MCF 10A (cell line): Measurements from ENCODE around the gene SFRP5. TPM values are rescaled to one million over a fixed set of nuclear protein-coding genes. Genes with fewer than 3 reads are reported as not detected.

Experiments
- BruUV-seq: library from RNA; stranded (reverse); fragments of 400-500 nt; replicated peaks from 2 replicates; lab custom pipeline; 2021; lab: Mats Ljungman, UMichigan
- CTCF ChIA-PET: fragments of 300-600 bp; sonication (Branson Sonifier 250); formaldehyde crosslinking; extraction: SDS; loops from one replicate; lab custom pipeline; 2021; ENCODE audit warnings: antibody characterized with exemption, inconsistent platforms; lab: Yijun Ruan, JAX
- POLR2A ChIA-PET: fragments of 300-600, 350-650 bp; sonication (Branson Sonifier 250); formaldehyde crosslinking; extraction: SDS; loops from one replicate; lab custom pipeline; 2020; ENCODE audit warnings: antibody characterized with exemption, inconsistent platforms; lab: Yijun Ruan, JAX
- DNase-seq: peaks from one replicate; pipeline ENCODE4 v3.0.0-alpha.2; 2018; ENCODE audit not compliant: unreplicated experiment
- H3K27ac Mint-ChIP-seq: one replicate; pipeline ENCODE4 v1.8.0; 2022; ENCODE audit warnings: mild to moderate bottlenecking, low read depth, mixed read lengths; ENCODE audit not compliant: unreplicated experiment
- H3K27me3 Mint-ChIP-seq: one replicate; pipeline ENCODE4 v1.8.0; 2022; ENCODE audit warnings: mixed read lengths; ENCODE audit not compliant: insufficient read depth, unreplicated experiment
- H3K36me3 Mint-ChIP-seq: one replicate; pipeline ENCODE4 v1.8.0; 2022; ENCODE audit warnings: mild to moderate bottlenecking, moderate library complexity, mixed read lengths; ENCODE audit not compliant: insufficient read depth, unreplicated experiment
- H3K4me1 Mint-ChIP-seq: one replicate; pipeline ENCODE4 v1.8.0; 2022; ENCODE audit warnings: mixed read lengths; ENCODE audit not compliant: insufficient read depth, unreplicated experiment
- H3K4me3 Mint-ChIP-seq: one replicate; pipeline ENCODE4 v1.8.0; 2022; ENCODE audit warnings: mild to moderate bottlenecking, moderate library complexity, mixed read lengths; ENCODE audit not compliant: unreplicated experiment
- H3K9me3 Mint-ChIP-seq: one replicate; pipeline ENCODE4 v1.8.0; 2022; ENCODE audit warnings: mixed read lengths; ENCODE audit not compliant: unreplicated experiment
- intact Hi-C: fragments of 100-400 bp; cut with micrococcal nuclease; formaldehyde crosslinking; loops from 2 replicates; pipeline ENCODE4 v1.14.1; 2022
- total RNA-seq: library from RNA; stranded (reverse); gene quantifications from 2 replicates; pipeline ENCODE4 v1.2.3, GENCODE V29; 2022
- TF ChIP-seq, protein P1 (sequence below): fragments of 200-600 bp; IDR thresholded peaks from one replicate; pipeline ENCODE4 v1.8.0; 2022; ENCODE audit warnings: antibody characterized with exemption, mild to moderate bottlenecking; ENCODE audit not compliant: unreplicated experiment

The SFRP5 gene
- total RNA-seq, 1 experiment from 2014 or later: not detected

DNA sequence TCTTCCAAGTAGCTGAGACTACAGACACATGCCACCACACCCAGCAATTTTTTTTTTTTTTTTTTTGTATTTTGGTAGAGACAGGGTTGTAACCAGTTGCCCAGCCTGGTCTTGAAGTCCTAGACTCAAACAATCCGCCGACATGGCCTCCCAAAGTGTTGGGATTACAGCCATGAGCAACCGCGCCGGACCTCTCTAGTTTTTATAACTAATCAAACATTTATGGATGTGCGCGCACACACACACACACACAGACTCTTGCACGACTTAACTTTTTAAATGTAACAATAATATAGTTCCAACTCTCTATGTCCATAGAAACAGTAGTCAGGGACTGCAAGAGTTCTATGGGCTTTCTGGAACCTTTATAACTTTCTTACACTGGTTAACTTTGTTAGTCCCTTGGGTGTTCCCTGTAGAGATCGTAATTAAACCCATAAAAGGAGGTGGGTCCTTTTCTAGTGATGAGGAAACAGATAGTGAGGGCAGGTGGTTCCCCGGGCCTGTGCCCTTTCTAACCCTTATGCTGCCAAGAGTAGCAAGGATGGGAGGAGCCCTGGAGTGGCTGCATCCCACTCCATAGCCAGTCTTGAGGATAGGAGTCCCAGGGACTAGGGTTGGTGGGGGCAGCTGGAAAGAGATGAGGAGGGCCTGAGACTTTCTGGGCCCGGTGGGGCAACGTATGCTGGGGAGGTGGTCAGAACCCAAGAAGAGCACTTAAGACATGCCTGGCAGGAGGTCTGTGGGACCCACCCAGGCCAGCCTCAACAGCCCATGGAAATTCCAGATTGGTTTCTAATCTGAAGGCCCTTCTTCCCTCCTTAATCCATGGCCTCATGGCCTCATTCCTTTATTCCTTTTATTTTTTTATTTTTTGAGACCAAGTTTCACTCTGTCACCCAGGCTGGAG is 49.7 kb downstream of the SFRP5 start:
- ChIA-PET CTCF (interaction anchor here (1.1 to 15.8 kb wide), 4 partner anchors 11 to 36 kb away, joined by 4 to 847 read pairs (median 8); partner anchors contain the start of genes AVPI1 and MARVELD1), POLR2A (interaction anchor here (0.6 to 15.6 kb wide), 6 partner anchors 7 to 75 kb away, joined by 3 to 539 read pairs (median 136); partner anchors contain the start of genes AVPI1, MARVELD1 and ZFYVE27)
- H3K4me3 Mint-ChIP-seq: no peak overlapping the region
- intact Hi-C loops: no loop called here
- peak overlapping the region; percentile 49 for H3K27ac Mint-ChIP-seq
- no peak for DNase-seq
- TF ChIP-seq, protein P1, sequence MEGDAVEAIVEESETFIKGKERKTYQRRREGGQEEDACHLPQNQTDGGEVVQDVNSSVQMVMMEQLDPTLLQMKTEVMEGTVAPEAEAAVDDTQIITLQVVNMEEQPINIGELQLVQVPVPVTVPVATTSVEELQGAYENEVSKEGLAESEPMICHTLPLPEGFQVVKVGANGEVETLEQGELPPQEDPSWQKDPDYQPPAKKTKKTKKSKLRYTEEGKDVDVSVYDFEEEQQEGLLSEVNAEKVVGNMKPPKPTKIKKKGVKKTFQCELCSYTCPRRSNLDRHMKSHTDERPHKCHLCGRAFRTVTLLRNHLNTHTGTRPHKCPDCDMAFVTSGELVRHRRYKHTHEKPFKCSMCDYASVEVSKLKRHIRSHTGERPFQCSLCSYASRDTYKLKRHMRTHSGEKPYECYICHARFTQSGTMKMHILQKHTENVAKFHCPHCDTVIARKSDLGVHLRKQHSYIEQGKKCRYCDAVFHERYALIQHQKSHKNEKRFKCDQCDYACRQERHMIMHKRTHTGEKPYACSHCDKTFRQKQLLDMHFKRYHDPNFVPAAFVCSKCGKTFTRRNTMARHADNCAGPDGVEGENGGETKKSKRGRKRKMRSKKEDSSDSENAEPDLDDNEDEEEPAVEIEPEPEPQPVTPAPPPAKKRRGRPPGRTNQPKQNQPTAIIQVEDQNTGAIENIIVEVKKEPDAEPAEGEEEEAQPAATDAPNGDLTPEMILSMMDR: no peak
- no peaks in the 10 kb centered on the region for H3K9me3 Mint-ChIP-seq
- no TSS peak for BruUV-seq
- H3K36me3 Mint-ChIP-seq: peaks cover 24% of the 10 kb centered on the region
- H3K4me1 Mint-ChIP-seq: peaks cover 58% of the 10 kb centered on the region
- no peaks in the 10 kb centered on the region for H3K27me3 Mint-ChIP-seq

DNA sequence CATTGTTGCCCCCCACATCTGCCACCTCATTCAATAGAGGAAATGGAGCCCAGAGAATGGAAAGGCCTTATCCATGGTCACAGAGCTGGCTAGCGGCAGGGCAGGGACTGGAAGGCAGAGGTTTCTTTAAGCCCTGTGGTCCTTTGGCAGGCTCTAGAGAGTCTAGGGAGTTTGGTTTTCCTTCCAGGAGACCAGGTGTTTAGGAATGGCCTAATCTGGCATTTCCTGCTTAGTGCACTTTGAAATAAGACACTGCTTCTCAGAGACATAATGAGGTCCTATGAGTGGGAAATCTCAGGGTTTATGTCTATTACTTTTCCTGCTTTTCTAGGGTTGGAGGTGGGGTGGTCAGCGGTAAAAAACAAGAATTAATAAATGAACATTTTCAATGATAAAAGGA is 52.2 kb downstream of the SFRP5 start:
- Mint-ChIP-seq H3K4me3 (no peak overlapping the region), H3K27me3 (no peaks in the 10 kb centered on the region), H3K36me3 (peaks cover 36% of the 10 kb centered on the region), H3K9me3 (no peaks in the 10 kb centered on the region), H3K4me1 (peaks cover 64% of the 10 kb centered on the region), H3K27ac (peak overlapping the region; percentile 97)
- CTCF ChIA-PET: interaction anchor here (1.0 to 21.1 kb wide), 5 partner anchors 9 to 36 kb away, joined by 4 to 847 read pairs (median 6); partner anchors contain the start of gene ZFYVE27
- POLR2A ChIA-PET: interaction anchor here (1.6 to 20.1 kb wide), 3 partner anchors 10 to 38 kb away, joined by 13 to 915 read pairs (median 539); partner anchors contain the start of genes AVPI1 and ZFYVE27
- intact Hi-C loops: no loop called here
- no TSS peak for BruUV-seq
- DNase-seq: peak; percentile 51
- TF ChIP-seq, protein P1: no peak

DNA sequence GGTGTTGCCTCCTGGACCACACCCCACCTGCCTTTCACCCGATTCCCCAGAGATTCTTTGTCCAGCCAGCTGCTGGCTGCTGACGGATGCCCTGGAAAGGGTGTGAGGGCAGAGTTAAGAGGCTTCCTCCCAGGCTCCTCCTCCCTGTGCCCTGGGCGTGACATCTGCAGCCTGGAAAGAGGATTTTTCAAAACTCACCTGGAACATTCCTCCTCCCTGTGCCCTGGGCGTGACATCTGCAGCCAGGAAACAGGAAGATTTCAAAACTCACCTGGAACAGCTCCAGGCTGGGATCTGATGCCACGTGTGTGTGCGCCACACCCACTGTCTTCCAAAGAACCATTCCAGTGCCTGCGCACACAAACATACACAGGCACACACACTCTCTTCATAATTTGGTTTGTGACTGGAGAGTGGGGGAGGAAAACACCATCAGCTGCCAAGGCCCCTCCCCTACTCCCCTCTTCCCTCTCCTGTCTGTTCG is 53.1 kb downstream of the SFRP5 start:
- peak overlapping the region; percentile 97 for H3K27ac Mint-ChIP-seq
- TF ChIP-seq, protein P1: no peak
- no peaks in the 10 kb centered on the region for H3K27me3 Mint-ChIP-seq
- CTCF ChIA-PET: interaction anchor here (0.6 to 21.1 kb wide), 6 partner anchors 10 to 1913 kb away, joined by 3 to 847 read pairs (median 8); partner anchors contain the start of genes AVPI1 and ZFYVE27
- peak; percentile 100 for DNase-seq
- intact Hi-C loops: no loop called here
- H3K36me3 Mint-ChIP-seq: peaks cover 36% of the 10 kb centered on the region
- BruUV-seq: no TSS peak
- POLR2A ChIA-PET: interaction anchor here (0.6 to 20.1 kb wide), 13 partner anchors 10 to 435 kb away, joined by 3 to 915 read pairs (median 4); partner anchors contain the start of genes AVPI1 and ZFYVE27
- H3K4me1 Mint-ChIP-seq: peaks cover 57% of the 10 kb centered on the region
- H3K4me3 Mint-ChIP-seq: peak overlapping the region; percentile 70
- no peaks in the 10 kb centered on the region for H3K9me3 Mint-ChIP-seq
